ENCODE data around the gene ARPP21.

ARPP21 gene

GRCh38 chr3:35675621-35676020, 36.3 kb downstream of the ARPP21 start:
- no peak for DNase-seq (ENCODE audit: low read depth)

GRCh38 chr3:35677797-35678196, 38.5 kb downstream of the ARPP21 start:
- no peak for DNase-seq (ENCODE audit: low read depth)

GRCh38 chr3:35678643-35679161, 39.4 kb downstream of the ARPP21 start:
- DNase-seq (ENCODE audit: low read depth): no peak

- DNase-seq (ENCODE audit: low read depth): no peak
Measured at GRCh38 chr3:35679409-35680080, 40.2 kb downstream of the ARPP21 start.

GRCh38 chr3:35680866-35681650, 41.7 kb downstream of the ARPP21 start:
- no peak for DNase-seq (ENCODE audit: low read depth)

- DNase-seq (ENCODE audit: low read depth): no peak
Measured at GRCh38 chr3:35685153-35685552, 45.8 kb downstream of the ARPP21 start.

GRCh38 chr3:35688826-35689225, 49.5 kb downstream of the ARPP21 start:
- DNase-seq (ENCODE audit: low read depth): no peak

GRCh38 chr3:35690271-35690670, 50.9 kb downstream of the ARPP21 start:
- no peak for DNase-seq (ENCODE audit: low read depth)

- no peak for DNase-seq (ENCODE audit: low read depth)
Measured at GRCh38 chr3:35705904-35706303, 66.6 kb downstream of the ARPP21 start.

GRCh38 chr3:35707904-35708303, 68.6 kb downstream of the ARPP21 start:
- peak; percentile 0 for DNase-seq (ENCODE audit: low read depth)

- no peak for DNase-seq (ENCODE audit: low read depth)
Measured at GRCh38 chr3:35708394-35709271, 69.3 kb downstream of the ARPP21 start.

- no peak for DNase-seq (ENCODE audit: low read depth)
Measured at GRCh38 chr3:35709691-35710090, 70.4 kb downstream of the ARPP21 start.

GRCh38 chr3:35710554-35710953, 71.2 kb downstream of the ARPP21 start:
- no peak for DNase-seq (ENCODE audit: low read depth)

GRCh38 chr3:35718921-35719320, 79.6 kb downstream of the ARPP21 start:
- no peak for DNase-seq (ENCODE audit: low read depth)

- no peak for DNase-seq (ENCODE audit: low read depth)
Measured at GRCh38 chr3:35721628-35722027, 82.3 kb downstream of the ARPP21 start.

GRCh38 chr3:35722902-35723301, 83.6 kb downstream of the ARPP21 start:
- no peak for DNase-seq (ENCODE audit: low read depth)

- no peak for DNase-seq (ENCODE audit: low read depth)
Measured at GRCh38 chr3:35723480-35724097, 84.3 kb downstream of the ARPP21 start.

GRCh38 chr3:35724106-35724505, 84.8 kb downstream of the ARPP21 start:
- DNase-seq (ENCODE audit: low read depth): no peak

- no peak for DNase-seq (ENCODE audit: low read depth)
Measured at GRCh38 chr3:35727179-35727578, 87.9 kb downstream of the ARPP21 start.

- DNase-seq (ENCODE audit: low read depth): no peak
Measured at GRCh38 chr3:35733341-35733740, 94.0 kb downstream of the ARPP21 start.

GRCh38 chr3:35733864-35734263, 94.5 kb downstream of the ARPP21 start:
- DNase-seq (ENCODE audit: low read depth): no peak

- no peak for DNase-seq (ENCODE audit: low read depth)
Measured at GRCh38 chr3:35737080-35737479, 97.8 kb downstream of the ARPP21 start.
